MG63 (cell line): ENCODE data around the gene MICAL3. TPM values are rescaled to one million over a fixed set of nuclear protein-coding genes. Genes with fewer than 3 reads are reported as not detected.

Experiments used
- DNase-seq: peaks from one replicate; pipeline ENCODE4 v3.0.0-alpha.2; 2020
- H3K27me3 ChIP-seq: fragments of 250-450 bp; sonication (Bioruptor Pico); 2 replicates; pipeline ENCODE4 v1.5.1; 2020; ENCODE audit warnings: mild to moderate bottlenecking, moderate library complexity
- H3K36me3 ChIP-seq: fragments of 250-450 bp; sonication (Bioruptor Pico); 2 replicates; pipeline ENCODE4 v1.5.1; 2020; ENCODE audit warnings: mild to moderate bottlenecking, moderate library complexity
- H3K4me3 ChIP-seq: fragments of 250-450 bp; sonication (Bioruptor Pico); 2 replicates; pipeline ENCODE4 v1.5.1; 2020; ENCODE audit warnings: mild to moderate bottlenecking, moderate library complexity
- H3K9me3 ChIP-seq: fragments of 250-450 bp; sonication (Bioruptor Pico); 2 replicates; pipeline ENCODE4 v1.5.1; 2020; ENCODE audit warnings: mild to moderate bottlenecking, moderate library complexity
- total RNA-seq: library from RNA; depleted of rRNA; stranded (reverse); fragments of >200 nt; shearing (Covaris generic); gene quantifications from 2 replicates; pipeline ENCODE4 v1.2.3, GENCODE V29; 2014; ENCODE audit warnings: low replicate concordance

Gene MICAL3
- total RNA-seq, 1 experiment from 2014 or later, result 13.4 TPM

DNA sequence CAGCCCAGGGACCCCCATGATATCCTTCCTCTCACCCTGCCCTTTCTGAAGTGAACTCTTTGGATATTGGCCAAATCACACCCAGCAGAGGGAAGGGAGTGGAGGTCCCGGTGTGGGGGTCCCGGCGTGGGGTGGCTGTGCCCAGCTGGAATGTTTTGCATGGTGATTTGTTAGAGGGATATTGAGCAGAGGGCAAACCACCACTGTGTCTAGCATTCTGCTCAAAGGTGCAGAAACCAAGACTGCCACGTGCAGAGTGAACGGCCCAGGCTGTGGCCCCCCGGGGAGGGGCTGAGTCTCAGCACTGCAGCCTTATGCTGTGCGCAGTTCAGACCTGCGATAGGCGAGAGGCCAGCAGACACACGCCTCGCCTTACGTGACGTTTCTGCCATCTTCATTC, 242.2 kb downstream of the MICAL3 start:
- no peak overlapping the region for H3K4me3 ChIP-seq
- H3K36me3 ChIP-seq, result no peaks in the 10 kb centered on the region
- H3K27me3 ChIP-seq, result no peaks in the 10 kb centered on the region
- no peaks in the 10 kb centered on the region for H3K9me3 ChIP-seq
- no peak for DNase-seq

DNA sequence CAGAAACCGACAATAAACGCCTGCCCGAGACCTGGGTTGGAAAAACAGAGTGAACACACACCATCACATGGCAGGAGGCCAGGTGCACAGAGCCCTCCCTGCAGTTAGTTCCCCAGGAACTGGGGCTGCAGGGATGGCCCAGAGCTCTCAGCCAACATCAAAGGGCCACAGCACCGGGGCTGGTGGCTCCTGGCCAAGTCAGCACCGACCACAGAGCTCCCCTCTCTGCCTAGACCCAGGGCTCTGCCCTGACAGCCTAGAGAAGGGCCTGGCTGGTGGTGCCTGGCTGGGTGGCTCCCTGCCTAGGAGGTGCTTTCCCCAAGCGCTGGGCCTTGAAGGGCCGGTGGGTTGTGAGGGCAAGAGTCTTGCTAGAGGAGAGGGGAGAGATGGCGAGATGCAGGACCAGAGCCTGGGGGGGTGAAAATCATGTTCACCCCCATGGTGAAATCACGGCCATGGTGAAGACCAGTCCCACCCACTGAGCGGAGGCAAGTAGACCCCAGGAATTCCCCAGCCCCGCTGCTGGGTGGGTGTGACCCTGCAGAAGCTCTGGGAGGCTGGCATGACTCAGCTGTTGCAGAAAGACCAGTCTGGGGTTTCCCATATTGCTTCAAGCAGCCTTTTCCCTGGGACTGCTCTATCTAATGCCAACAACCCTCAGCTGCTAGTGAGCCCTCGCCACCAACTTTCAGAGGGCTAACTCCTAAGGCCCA, 242.9 kb downstream of the MICAL3 start:
- Histone ChIP-seq H3K4me3 (no peak overlapping the region), H3K27me3 (no peaks in the 10 kb centered on the region), H3K36me3 (no peaks in the 10 kb centered on the region), H3K9me3 (no peaks in the 10 kb centered on the region)
- DNase-seq, result peak; percentile 71

DNA sequence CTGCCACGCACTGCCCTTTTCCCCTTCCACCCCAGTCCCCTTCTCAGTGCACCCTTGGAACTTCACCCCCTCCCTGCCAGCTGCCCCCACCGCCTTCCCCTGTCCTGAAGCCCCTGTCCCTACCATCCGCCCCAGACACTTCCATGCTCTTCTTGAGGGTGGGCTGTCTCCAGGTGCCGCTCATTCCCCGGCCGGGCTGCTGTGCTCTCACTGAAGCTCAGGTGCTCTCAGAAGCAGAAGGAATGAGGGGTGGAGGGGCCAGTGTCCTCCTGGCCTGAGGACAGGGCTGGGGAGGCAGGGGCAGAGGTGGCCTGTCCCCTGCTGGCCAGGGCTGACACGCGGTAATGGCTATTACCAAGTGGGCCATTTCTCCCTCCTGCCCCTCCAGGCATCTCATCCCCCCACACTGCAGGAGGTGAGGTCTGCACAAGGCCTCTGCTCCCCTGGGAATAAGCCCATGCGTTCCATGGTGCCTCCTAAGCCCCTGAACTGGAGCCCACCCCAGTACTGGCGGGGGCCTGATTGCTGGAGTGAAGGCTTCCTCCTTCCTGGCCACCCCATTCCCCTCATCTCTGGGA, 243.5 kb downstream of the MICAL3 start:
- H3K27me3 ChIP-seq, result no peaks in the 10 kb centered on the region
- no peaks in the 10 kb centered on the region for H3K9me3 ChIP-seq
- H3K36me3 ChIP-seq, result no peaks in the 10 kb centered on the region
- no peak overlapping the region for H3K4me3 ChIP-seq
- no peak for DNase-seq

DNA sequence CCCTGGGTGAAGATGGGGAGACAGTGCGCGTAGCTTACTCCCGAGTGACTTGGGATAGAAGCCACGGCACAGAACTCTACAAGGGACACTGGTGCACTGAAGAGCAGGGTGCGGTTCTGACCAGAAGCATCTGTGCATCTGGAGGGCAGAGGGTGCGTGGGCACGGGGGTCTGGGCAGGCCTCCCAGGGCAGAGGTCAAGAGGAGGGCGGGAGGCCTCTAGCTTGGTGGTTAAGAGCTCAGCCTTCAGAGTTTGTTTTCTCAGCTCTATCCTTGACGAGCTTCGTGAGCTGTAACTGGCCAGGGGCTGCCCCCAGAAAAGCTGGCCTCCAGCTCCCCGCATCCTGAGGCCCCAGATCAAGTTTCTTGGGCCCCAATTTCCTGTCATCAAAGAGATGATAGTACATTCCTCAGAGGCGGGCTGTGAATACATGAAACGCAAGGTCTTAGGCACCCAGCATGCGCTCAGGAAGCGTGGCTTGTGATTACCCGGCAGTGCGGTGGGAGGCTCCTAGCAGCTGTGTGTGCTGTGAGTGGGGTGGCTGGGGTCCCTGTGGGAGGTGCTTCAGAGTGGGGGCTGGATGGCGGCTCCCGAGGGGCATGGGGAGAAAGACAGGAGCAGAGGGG, 244.1 kb downstream of the MICAL3 start:
- Histone ChIP-seq H3K4me3 (no peak overlapping the region), H3K27me3 (no peaks in the 10 kb centered on the region), H3K9me3 (no peaks in the 10 kb centered on the region), H3K36me3 (no peaks in the 10 kb centered on the region)
- no peak for DNase-seq

- Histone ChIP-seq H3K36me3 (no peaks in the 10 kb centered on the region), H3K9me3 (no peaks in the 10 kb centered on the region), H3K27me3 (no peaks in the 10 kb centered on the region), H3K4me3 (no peak overlapping the region)
- no peak for DNase-seq
Measured at GRCh38 chr22:17779286-17780115, 244.9 kb downstream of the MICAL3 start.

DNA sequence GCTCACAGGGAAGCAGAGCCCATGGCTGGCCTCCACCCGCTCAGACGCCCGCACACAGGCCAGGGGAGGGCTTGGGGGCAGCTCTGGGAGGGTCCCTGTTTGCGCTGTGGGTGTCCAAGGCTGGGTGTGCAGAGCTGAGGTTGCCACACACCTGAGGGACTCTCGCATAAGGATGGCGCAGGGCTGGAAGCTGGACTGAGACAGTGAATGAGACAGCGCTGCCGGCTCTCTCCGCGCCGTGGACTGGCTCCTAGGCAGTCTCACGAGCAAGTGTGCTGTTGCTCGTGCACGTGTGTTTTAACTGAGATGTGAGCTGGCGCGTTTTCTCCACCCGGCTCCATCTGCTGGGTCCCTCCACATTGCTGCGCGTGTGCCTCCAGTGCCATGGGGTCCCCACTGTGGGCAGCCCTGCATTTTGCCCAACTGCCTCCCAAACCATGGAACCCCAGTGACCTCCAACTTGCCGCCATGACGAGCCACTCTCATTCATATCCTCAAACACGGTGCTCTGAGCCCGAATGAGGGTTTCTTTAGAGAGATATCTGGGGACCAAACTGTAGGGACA, 245.9 kb downstream of the MICAL3 start:
- no peaks in the 10 kb centered on the region for H3K27me3 ChIP-seq
- no peak for DNase-seq
- no peaks in the 10 kb centered on the region for H3K36me3 ChIP-seq
- H3K9me3 ChIP-seq, result no peaks in the 10 kb centered on the region
- no peak overlapping the region for H3K4me3 ChIP-seq

DNA sequence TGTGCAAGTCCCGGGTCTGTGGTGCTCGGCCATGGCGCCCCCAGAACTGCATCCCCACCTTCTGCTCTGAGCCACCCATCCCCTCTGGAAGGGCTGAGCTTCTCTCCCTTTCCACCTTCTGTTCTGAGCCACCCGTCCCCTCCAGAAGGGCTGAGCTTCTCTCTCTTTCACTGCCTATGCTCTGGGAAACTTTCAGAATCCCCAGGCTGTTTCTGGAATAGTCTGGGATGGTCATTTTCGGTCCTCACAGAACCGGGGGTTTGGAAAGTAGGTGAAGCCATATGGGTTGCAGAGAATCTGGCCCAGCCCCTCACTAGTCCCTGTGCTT, 246.7 kb downstream of the MICAL3 start:
- H3K36me3 ChIP-seq, result no peaks in the 10 kb centered on the region
- H3K9me3 ChIP-seq, result no peaks in the 10 kb centered on the region
- no peaks in the 10 kb centered on the region for H3K27me3 ChIP-seq
- DNase-seq, result no peak
- no peak overlapping the region for H3K4me3 ChIP-seq

- no peak for DNase-seq
- no peak overlapping the region for H3K4me3 ChIP-seq
- H3K9me3 ChIP-seq, result no peaks in the 10 kb centered on the region
- no peaks in the 10 kb centered on the region for H3K27me3 ChIP-seq
- H3K36me3 ChIP-seq, result no peaks in the 10 kb centered on the region
Measured at GRCh38 chr22:17777005-17777716, 247.2 kb downstream of the MICAL3 start.

DNA sequence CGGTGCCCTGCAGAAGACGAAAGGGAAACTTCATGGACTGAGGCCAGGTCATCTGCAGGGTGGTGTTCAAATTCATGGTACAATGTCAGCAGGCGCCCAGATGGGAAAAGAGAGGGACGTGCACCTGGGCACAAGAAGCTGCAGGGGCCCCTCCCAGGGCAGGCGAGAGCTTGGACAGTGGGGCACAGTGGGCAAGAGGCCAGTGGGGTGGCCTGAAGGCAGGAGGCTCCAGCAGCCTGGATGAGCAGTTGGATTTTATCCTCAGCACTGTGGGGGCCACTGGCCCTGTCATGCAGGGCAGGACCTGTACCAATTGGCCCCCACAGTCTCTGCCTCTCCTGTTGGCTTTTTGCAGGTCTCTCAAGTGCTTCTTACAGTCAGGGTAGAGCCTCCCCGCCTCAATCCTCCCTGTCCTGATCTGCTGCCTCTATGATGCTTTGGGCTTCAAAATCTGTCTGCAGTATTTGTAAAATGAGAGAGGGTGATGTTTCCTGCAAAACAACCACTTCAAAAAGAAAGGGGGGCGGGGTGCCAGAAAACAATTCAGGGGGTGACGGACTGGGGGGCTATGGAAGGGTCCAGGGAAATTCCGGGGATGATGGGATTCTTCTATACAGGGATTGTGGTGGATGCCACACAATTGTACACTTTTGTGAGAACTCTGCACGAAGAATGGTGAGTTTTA, 248.4 kb downstream of the MICAL3 start:
- no peaks in the 10 kb centered on the region for H3K9me3 ChIP-seq
- H3K36me3 ChIP-seq, result no peaks in the 10 kb centered on the region
- H3K27me3 ChIP-seq, result no peaks in the 10 kb centered on the region
- no peak overlapping the region for H3K4me3 ChIP-seq
- no peak for DNase-seq

DNA sequence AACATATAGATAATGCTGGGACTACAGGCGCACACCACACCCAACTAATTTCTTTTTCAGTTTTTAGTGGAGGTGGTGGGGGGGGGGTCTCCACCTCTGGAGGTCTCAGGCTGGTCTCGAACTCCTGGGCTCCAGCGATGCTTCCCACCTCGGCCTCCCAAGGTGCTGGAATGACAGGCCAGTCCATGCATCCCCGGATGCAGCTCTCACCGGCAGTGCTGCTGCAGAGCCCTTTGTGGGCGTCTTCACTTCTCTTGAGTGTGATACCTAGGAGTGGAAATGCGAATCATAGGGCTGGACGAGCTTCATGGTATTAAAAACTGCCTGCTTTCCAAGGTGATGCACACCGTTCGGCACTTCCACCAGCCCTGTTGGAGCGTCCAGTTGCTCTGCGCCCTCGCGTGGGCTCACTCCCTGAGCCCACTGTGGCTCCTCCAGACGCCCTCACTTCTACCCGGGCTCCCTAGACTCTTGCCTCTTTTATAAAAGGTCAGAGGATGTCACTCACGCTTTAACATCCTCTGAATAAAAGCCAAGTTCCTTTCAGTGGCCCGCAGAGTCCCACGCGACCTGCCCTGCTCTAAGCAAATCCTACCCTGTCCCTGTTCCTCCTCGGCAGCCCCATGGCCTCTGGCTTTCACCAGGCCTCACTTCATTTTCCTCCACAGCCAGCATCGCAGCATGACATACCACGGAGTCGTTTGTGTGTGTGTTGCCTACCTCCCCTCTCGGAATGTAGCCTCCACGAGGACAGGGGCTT, 249.3 kb downstream of the MICAL3 start:
- DNase-seq, result no peak
- H3K4me3 ChIP-seq, result peak overlapping the region; percentile 64
- no peaks in the 10 kb centered on the region for H3K9me3 ChIP-seq
- no peaks in the 10 kb centered on the region for H3K27me3 ChIP-seq
- H3K36me3 ChIP-seq, result no peaks in the 10 kb centered on the region

DNA sequence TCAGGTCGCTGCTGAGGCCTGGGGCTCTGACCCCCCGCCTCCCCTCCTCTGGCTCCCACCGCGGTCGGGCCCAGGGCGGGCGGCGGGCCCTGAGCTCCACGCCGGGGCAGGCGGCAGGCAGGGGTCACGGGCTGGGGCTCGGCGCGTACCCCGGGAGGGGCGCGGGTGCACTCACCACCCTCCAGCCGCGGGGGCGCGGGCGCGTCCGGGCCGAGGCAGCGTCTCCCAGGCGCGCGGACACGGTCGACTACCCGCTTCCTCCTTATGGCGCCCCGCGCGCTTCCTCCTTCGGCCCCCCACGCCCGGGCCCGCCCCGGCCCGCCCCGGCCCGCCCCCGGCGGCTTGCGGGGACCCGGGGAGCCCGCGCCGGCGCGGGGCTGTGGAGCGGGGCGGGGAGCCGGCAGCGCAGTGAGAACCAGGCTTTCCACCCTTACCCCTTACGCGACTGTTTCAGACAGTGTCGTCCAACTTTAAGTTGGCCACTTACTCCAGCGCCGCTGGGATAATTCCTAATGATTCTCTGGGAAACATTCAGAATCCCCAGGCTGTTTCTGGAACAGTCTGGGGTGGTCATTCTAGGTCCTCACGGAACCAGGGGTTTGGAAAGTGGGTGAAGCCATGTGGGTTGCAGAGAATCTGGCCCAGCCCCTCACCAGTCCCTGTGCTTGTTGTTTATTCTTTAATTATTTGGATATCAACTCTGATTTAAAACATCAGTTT, 250.0 kb downstream of the MICAL3 start, which contains the start of gene BID:
Gene BID, minus strand, starts transcription at position 264 of the 720 bp plus-strand sequence. CDS start 24,353 bp downstream, outside the sequence.
- Histone ChIP-seq H3K4me3 (peak within 1 kb of the TSS; percentile 64), H3K9me3 (no peaks in the 10 kb centered on the region), H3K36me3 (no peaks in the 10 kb centered on the region), H3K27me3 (no peaks in the 10 kb centered on the region)
- DNase-seq, result peak; percentile 53

GRCh38 chr22:17773606-17774205, 250.7 kb downstream of the MICAL3 start:
- Histone ChIP-seq H3K36me3 (no peaks in the 10 kb centered on the region), H3K4me3 (peak overlapping the region; percentile 64)
- DNase-seq, result peak; percentile 41

GRCh38 chr22:17772958-17773605, 251.3 kb downstream of the MICAL3 start:
- Histone ChIP-seq H3K4me3 (peak overlapping the region; percentile 64), H3K9me3 (no peaks in the 10 kb centered on the region), H3K27me3 (no peaks in the 10 kb centered on the region), H3K36me3 (no peaks in the 10 kb centered on the region)
- DNase-seq, result no peak

More at GRCh38 chr22:17773606-17774205, 250.7 kb downstream of the MICAL3 start:
- H3K9me3 ChIP-seq, result no peaks in the 10 kb centered on the region
- no peaks in the 10 kb centered on the region for H3K27me3 ChIP-seq
